GM19467 (cell line): ENCODE results near the gene RAPGEF3.

Experiments used
- ATAC-seq: cut with Tn5 transposase; IDR thresholded peaks from one replicate; pipeline ENCODE4 v1.9.1; 2021; ENCODE audit warnings: mild to moderate bottlenecking, moderate library complexity; ENCODE audit not compliant: unreplicated experiment

The RAPGEF3 gene

GRCh38 chr12:47758834-47759690, at the start of gene RAPGEF3:
Gene RAPGEF3, minus strand, starts transcription at chr12:47758880. Its CDS starts 324 bp downstream, at chr12:47758556.
- ATAC-seq = peak; percentile 51

DNA sequence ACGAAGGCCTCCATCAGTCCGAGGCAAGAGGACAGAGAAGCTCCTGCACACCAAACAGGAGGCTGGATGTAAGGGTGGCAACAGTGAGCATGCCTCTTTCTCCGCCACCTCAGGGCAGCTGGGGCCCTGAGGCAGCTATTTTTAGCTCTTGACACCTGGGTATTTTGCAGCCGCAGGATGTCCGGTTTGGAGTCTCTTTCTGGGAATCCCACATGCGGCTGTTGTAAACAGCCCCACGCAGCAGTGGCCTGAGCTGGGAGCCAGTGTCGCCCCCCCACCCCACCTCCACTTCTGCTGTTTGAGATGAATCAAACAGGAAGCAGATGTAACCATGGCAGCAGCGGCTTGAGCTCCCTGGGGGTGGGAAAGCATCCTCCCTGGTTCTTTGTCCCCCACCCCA, 49.4 kb upstream of the RAPGEF3 start:
- no peak for ATAC-seq

DNA sequence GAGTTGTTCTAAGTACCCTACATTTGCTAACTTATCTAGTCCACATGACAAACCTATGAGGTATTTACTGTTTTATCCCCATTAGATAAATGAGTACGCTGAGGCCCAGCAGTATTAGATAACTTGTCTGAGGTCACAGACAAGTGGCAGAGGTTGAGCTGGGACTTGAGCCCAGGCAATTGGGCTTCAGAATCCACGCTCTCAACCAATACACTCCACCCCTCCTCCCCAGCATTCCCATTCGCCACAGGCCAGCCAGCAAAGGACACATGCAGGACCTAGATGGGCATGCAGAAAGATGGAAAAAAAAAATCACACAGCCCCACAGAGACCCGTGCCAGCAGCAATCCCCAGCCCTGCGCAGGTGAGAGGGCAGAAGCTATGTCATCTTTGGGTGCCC, 48.7 kb upstream of the RAPGEF3 start:
- ATAC-seq = no peak

DNA sequence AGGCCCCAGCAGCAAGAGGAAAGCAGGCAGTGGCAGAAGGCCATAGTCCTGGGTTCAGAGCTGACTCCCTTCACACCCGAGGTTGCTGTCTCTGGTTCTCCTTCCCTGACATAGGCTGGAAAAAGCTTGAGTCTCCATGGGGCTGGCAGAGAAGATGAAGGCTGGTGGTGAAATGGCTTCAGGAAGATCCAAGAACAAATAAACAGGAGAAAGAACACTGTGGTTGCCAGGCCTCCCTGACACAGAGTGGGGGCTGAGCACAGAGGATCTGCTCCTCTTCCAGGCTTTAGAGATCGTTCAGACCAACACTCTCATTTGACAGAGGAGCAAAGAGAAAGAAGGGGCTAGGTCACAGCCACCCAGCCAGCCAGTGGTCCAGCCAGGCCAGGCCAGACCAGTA, 46.7 kb upstream of the RAPGEF3 start:
- ATAC-seq = no peak

GRCh38 chr12:47804171-47804570, 45.5 kb upstream of the RAPGEF3 start:
- ATAC-seq = no peak

DNA sequence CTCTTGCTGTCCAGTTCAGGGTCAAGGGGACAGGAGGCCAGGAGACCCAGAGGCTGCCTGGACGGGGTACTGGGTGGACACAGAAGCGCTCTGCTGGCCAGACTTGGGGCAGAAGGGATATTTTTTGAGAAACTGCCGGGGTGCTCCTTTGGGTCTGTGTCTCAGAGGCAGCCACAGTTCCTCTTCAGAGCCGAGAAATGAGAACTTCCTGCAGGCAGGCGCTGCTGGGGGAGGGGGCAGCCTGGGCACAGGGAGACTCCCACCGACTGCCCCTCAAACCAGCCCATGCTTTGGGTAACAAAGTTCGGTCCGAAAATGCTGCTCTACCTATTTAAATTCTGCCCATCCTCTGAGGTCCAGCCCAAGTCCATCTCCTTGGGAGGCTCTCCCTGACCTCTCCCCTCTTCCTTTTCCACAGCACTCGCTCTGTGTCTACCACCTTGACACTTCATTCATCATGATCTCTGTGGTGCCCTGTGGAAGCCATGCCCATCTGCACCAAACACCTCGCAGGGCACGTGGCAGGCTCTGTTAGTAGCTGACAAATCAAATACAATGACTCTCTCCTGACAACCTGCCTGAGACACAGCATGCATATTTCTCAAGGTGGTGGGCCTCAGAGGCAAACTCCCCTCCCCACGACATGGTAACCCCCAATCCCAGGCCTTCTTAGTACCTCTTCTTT, 44.7 kb upstream of the RAPGEF3 start:
- ATAC-seq = no peak

DNA sequence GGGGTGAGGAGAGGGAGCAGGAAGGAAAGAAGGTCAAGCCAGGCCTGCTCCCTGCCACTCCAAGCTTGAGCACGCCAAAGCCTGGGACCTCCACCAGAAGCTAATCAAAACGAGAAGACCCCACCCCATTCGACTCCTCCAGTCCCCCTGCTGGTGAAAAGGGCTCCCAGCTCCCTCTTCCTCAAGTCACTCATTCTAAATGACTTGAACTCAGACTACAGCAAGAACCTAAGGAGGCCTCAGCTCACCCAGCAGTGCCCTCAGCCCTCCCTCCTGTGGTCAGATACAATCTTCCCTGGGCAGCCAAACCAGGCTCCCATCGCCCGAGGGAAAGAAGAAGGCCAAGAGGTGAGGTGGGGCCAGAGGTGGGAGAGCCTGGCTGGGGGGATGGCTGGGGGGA, 43.6 kb upstream of the RAPGEF3 start:
- no peak for ATAC-seq

DNA sequence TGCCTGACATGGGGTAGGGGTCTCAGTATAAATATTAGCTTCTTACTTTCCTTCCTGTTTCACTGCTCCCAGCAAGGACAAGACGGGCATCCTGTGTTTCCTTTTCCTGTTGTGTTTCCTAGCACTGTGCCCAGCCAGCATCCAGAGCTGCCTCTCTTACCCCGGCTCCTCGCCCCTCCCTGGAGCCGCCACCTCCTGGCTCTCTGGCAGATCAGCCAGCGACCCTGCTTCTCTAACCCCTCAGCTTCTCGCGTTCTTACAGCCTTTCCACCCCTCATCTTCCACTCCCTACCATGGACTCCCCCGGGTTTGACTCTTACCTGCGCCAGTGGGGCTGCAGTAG, 43.2 kb upstream of the RAPGEF3 start:
- ATAC-seq = no peak

- ATAC-seq = no peak
These were observed 42.7 kb upstream of the RAPGEF3 start for GRCh38 chr12:47801170-47801903.

DNA sequence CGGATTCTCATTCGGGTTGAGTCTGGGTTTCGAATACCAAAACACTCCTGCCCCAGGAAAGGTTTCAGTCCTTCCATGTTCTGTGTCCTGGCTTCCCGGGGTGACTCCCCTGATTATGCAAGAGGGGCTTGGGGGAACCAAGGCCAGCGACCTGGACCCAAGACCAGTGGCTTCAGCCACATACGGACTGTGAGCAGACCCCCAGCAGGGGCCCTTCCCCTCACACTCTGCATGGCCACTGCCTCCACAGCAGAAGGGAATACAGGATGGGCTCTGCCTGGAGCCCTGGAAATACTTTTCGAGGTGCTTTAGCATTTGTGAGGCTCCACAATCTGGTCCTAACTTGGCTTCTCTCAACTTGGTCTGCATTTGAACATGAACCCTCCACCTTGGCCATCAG, 41.9 kb upstream of the RAPGEF3 start:
- ATAC-seq = no peak

DNA sequence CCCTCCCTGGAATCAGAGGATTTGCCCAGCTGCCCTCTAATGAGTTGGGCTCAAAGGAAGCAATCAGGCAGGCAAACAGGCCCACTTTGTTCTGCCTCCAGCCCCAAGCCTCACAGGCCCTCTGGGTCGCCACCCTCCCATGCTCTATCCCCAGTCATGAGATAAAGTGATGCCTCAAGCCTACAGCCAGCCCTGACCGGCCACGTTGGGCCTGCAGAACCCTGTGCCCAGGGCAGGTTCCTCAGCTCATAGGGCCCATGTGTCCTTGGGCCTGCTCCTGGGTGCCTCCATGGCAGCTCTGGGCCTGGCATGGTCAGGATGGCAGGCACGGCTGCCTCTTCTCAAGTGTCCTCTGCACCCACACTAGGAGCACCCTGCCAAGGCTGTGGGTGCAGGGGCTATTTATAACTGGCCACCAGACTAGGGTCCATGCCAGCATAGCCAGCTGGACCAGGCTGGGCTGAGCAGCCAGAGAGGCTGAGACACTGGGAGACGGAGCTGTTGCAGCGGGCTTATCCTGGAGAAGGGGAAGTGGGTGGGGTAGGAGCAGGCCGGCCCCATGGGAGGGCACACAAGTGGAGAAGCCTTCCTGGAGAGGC, 40.8 kb upstream of the RAPGEF3 start:
- ATAC-seq = no peak

GRCh38 chr12:47798382-47798948, 39.8 kb upstream of the RAPGEF3 start:
- no peak for ATAC-seq

GRCh38 chr12:47797441-47797840, 38.8 kb upstream of the RAPGEF3 start:
- ATAC-seq = peak; percentile 51

- ATAC-seq = no peak
These were observed 37.2 kb upstream of the RAPGEF3 start for GRCh38 chr12:47795814-47796411.

GRCh38 chr12:47795121-47795813, 36.6 kb upstream of the RAPGEF3 start:
- ATAC-seq = no peak

DNA sequence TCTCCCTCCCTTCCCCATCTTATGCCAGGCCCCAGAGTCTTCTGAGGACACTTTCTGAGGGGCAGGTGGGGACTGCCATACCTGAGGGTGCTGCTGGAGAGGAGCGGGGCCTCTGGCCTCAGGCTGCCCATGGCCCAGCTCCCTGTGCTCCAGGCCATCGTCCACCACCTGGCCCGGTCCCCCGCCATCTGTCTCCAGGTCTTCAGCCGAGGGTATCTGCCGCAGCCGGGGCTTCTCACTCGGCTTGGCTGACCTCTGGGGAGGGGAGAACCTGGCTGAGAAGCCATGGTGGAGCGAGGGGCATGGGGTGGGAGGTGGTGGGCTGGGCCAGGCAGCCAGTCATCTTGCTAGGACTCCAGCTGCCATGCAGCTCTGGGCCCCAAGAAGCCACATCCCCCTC, 36.0 kb upstream of the RAPGEF3 start:
- no peak for ATAC-seq

- no peak for ATAC-seq
These were observed 34.5 kb upstream of the RAPGEF3 start for GRCh38 chr12:47793015-47793681.

GRCh38 chr12:47791874-47792273, 33.2 kb upstream of the RAPGEF3 start:
- ATAC-seq = no peak

DNA sequence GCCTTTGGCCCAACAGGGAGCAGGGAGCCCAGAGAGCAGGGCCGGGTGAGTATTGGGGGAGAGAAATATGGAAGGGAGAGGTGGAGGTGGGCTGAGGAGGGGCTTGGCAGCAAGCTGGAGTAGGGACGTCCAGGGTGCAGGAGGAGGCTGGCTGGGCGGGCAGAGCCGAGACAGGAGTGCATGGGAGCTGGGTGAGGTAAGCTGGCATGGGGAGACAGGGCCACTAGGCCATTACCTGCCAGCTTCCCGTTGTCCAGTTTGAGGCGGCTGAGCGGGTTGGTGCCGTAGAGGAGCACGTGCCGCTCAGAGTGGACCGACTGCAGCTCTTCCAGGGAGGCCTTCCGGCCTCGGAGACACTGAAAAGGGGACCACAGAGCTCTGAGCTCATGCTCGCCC, 32.7 kb upstream of the RAPGEF3 start:
- no peak for ATAC-seq
